IMR-90 (cell line): ENCODE measurements around the gene KRTAP10-5. TPM values are rescaled to one million over a fixed set of nuclear protein-coding genes. Genes with fewer than 3 reads are reported as not detected.

Experiments
- ATAC-seq: fragments of 200-7000 bp; cut with Tn5 transposase; 2 replicates; pipeline ENCODE4 v1.9.1; 2020; ENCODE audit warnings: low read depth, mild to moderate bottlenecking, moderate library complexity
- BruUV-seq: library from RNA; stranded (reverse); fragments of 400-500 nt; replicated peaks from 2 replicates; lab custom pipeline; 2021; lab: Mats Ljungman, UMichigan
- CTCF ChIA-PET: fragments of 300-600 bp; formaldehyde crosslinking; extraction: SDS; loops from one replicate; lab custom pipeline; 2021; ENCODE audit warnings: antibody characterized with exemption; lab: Yijun Ruan, JAX
- POLR2A ChIA-PET: fragments of 300-600 bp; sonication (Branson Sonifier 250); formaldehyde crosslinking; loops from one replicate; lab custom pipeline; 2022; ENCODE audit warnings: antibody characterized with exemption; ENCODE audit not compliant: unreplicated experiment; lab: Charles Lee
- DNase-seq: peaks from one replicate; pipeline ENCODE4 v3.0.0; 2013
- H2AFZ ChIP-seq: replicated peaks from 2 replicates; pipeline ENCODE3; 2013; ENCODE audit warnings: low read length, mild to moderate bottlenecking; ENCODE audit not compliant: poor library complexity
- H2AK5ac ChIP-seq: 2 replicates; pipeline ENCODE4 v1.6.1; 2013; ENCODE audit warnings: low read depth, low read length, inconsistent platforms
- H2AK9ac ChIP-seq: replicated peaks from 2 replicates; pipeline ENCODE3; 2013; ENCODE audit warnings: mild to moderate bottlenecking, low read depth, low read length, moderate library complexity; ENCODE audit not compliant: poor library complexity
- H2BK120ac ChIP-seq: 2 replicates; pipeline ENCODE4 v1.6.1; 2013; ENCODE audit warnings: low read depth, low read length, inconsistent platforms
- H2BK15ac ChIP-seq: 3 replicates; pipeline ENCODE4 v1.6.1; 2013; ENCODE audit warnings: low read depth, low read length, inconsistent platforms
- H2BK20ac ChIP-seq: 2 replicates; pipeline ENCODE4 v1.6.1; 2013; ENCODE audit warnings: low read depth, mild to moderate bottlenecking, inconsistent platforms, low read length, moderate library complexity
- H2BK5ac ChIP-seq: 2 replicates; pipeline ENCODE4 v1.6.1; 2013; ENCODE audit warnings: mild to moderate bottlenecking, low read depth, low read length, inconsistent platforms; ENCODE audit not compliant: poor library complexity, severe bottlenecking
- H3K14ac ChIP-seq: replicated peaks from 2 replicates; pipeline ENCODE4 v1.6.1; 2013; ENCODE audit warnings: low read depth, low read length, inconsistent platforms
- H3K18ac ChIP-seq: 2 replicates; pipeline ENCODE4 v1.6.1; 2013; ENCODE audit warnings: low read depth, low read length, control low read depth
- H3K23ac ChIP-seq: 2 replicates; pipeline ENCODE4 v1.6.1; 2013; ENCODE audit warnings: low read depth, low read length, inconsistent platforms
- H3K27ac ChIP-seq: 2 replicates; pipeline ENCODE4 v1.5.1; 2013; ENCODE audit warnings: mild to moderate bottlenecking, control low read depth, low read length; ENCODE audit not compliant: insufficient read depth
- H3K27me3 ChIP-seq: 2 replicates; pipeline ENCODE4 v1.6.1; 2013; ENCODE audit warnings: low read length; ENCODE audit not compliant: control insufficient read depth, insufficient read depth
- H3K36me3 ChIP-seq: 2 replicates; pipeline ENCODE4 v1.6.1; 2013; ENCODE audit warnings: low read length, mixed read lengths; ENCODE audit not compliant: control insufficient read depth, insufficient read depth
- H3K4ac ChIP-seq: 2 replicates; pipeline ENCODE4 v1.6.1; 2013; ENCODE audit warnings: low read depth, low read length, inconsistent platforms
- H3K4me1 ChIP-seq: 2 replicates; pipeline ENCODE4 v1.6.1; 2013; ENCODE audit warnings: low read length, mixed read lengths; ENCODE audit not compliant: control insufficient read depth, insufficient read depth
- H3K4me2 ChIP-seq: 2 replicates; pipeline ENCODE4 v1.6.1; 2013; ENCODE audit warnings: low read depth, mild to moderate bottlenecking, control low read depth, low read length, moderate library complexity
- H3K4me3 ChIP-seq: 2 replicates; pipeline ENCODE4 v1.5.1; 2013; ENCODE audit warnings: low read depth, mild to moderate bottlenecking, control low read depth, low read length, moderate library complexity; ENCODE audit not compliant: insufficient read depth
- H3K56ac ChIP-seq: 2 replicates; pipeline ENCODE4 v1.6.1; 2013; ENCODE audit warnings: low read length, inconsistent platforms; ENCODE audit not compliant: insufficient read depth; ENCODE audit errors: extremely low read depth
- H3K79me1 ChIP-seq, 2 experiments: 2 replicates each; pipeline ENCODE4 v1.6.1; 2013; ENCODE audit warnings: low read length in 2 of 2, inconsistent platforms in 1 of 2, low read depth in 1 of 2
- H3K9ac ChIP-seq: 2 replicates; pipeline ENCODE4 v1.6.1; 2013; ENCODE audit warnings: low read depth, low read length, control low read depth
- H3K9me1 ChIP-seq: 2 replicates; pipeline ENCODE4 v1.6.1; 2013; ENCODE audit warnings: low read length, inconsistent platforms; ENCODE audit not compliant: insufficient read depth
- H3K9me3 ChIP-seq: 2 replicates; pipeline ENCODE4 v1.6.1; 2013; ENCODE audit warnings: low read length; ENCODE audit not compliant: control insufficient read depth, insufficient read depth
- H4K20me1 ChIP-seq: 2 replicates; pipeline ENCODE4 v1.6.1; 2013; ENCODE audit warnings: low read length, inconsistent platforms; ENCODE audit not compliant: insufficient read depth
- H4K5ac ChIP-seq: 2 replicates; pipeline ENCODE4 v1.6.1; 2013; ENCODE audit warnings: mild to moderate bottlenecking, low read depth, low read length, control low read depth
- H4K8ac ChIP-seq, 2 experiments: 2 replicates each; pipeline ENCODE4 v1.6.1; 2013; ENCODE audit warnings: low read depth in 2 of 2, low read length in 2 of 2, control low read depth in 1 of 2, inconsistent platforms in 1 of 2
- H4K91ac ChIP-seq: 2 replicates; pipeline ENCODE4 v1.6.1; 2013; ENCODE audit warnings: low read depth, low read length, inconsistent platforms; ENCODE audit not compliant: insufficient read depth
- CHD1 ChIP-seq: IDR thresholded peaks from 2 replicates; pipeline ENCODE4 v1.6.1; 2012; ENCODE audit warnings: low read depth, low read length, improper control_type of control experiment
- ELK1 ChIP-seq: fragments of 150-350 bp; IDR thresholded peaks from 2 replicates; pipeline ENCODE4 v1.6.1; 2016; ENCODE audit warnings: low read depth, mild to moderate bottlenecking, low read length, moderate library complexity, borderline replicate concordance
- FOS ChIP-seq: fragments of 150-350 bp; IDR thresholded peaks from 2 replicates; pipeline ENCODE4 v1.6.1; 2016; ENCODE audit warnings: low read depth, low read length
- MAFK ChIP-seq: IDR thresholded peaks from 2 replicates; pipeline ENCODE4 v1.6.1; 2012; ENCODE audit warnings: low read depth, low read length, improper control_type of control experiment
- MAZ ChIP-seq: IDR thresholded peaks from 2 replicates; pipeline ENCODE4 v1.6.1; 2012; ENCODE audit warnings: low read depth, mild to moderate bottlenecking, low read length, improper control_type of control experiment, moderate library complexity, borderline replicate concordance
- MXI1 ChIP-seq: IDR thresholded peaks from 2 replicates; pipeline ENCODE4 v1.6.1; 2012; ENCODE audit warnings: low read depth, mild to moderate bottlenecking, low read length, moderate library complexity, borderline replicate concordance
- NFE2L2 ChIP-seq: fragments of 150-350 bp; IDR thresholded peaks from 2 replicates; pipeline ENCODE4 v1.6.1; 2016; ENCODE audit warnings: low read depth, mild to moderate bottlenecking, low read length
- POLR2A ChIP-seq: IDR thresholded peaks from 2 replicates; pipeline ENCODE4 v1.6.1; 2012; ENCODE audit warnings: mild to moderate bottlenecking, low read depth, low read length
- RAD21 ChIP-seq: IDR thresholded peaks from 2 replicates; pipeline ENCODE4 v1.6.1; 2012; ENCODE audit warnings: low read length, improper control_type of control experiment
- RCOR1 ChIP-seq: IDR thresholded peaks from 2 replicates; pipeline ENCODE4 v1.6.1; 2012; ENCODE audit warnings: mild to moderate bottlenecking, low read length, improper control_type of control experiment; ENCODE audit not compliant: insufficient replicate concordance
- WGBS, 2 experiments: methylation state at CpG; one replicate each; pipeline versions ENCODE4 v1.1.5 to v1.1.7; 2013; ENCODE audit warnings: missing lambda C conversion rate in 2 of 2; ENCODE audit not compliant: insufficient read length in 1 of 2; ENCODE audit errors: extremely low coverage in 2 of 2; 5-methylcytosine and 5-hydroxymethylcytosine counted together
- dilution Hi-C: fragments of 300-500 bp; cut with HindIII; formaldehyde crosslinking; loops from one replicate; pipeline ENCODE4 v1.14.3; 2018; ENCODE audit warnings: low sequenced_read_pairs; ENCODE audit not compliant: unreplicated experiment
- in situ Hi-C: fragments of 300-500 bp; cut with MboI; formaldehyde crosslinking; loops from 3 replicates; pipeline ENCODE4 v1.14.3; 2019; ENCODE audit warnings: low sequenced_read_pairs, inconsistent platforms, mixed read lengths
- intact Hi-C: fragments of 100-400 bp; cut with micrococcal nuclease; formaldehyde crosslinking; loops from 2 replicates; pipeline ENCODE4 v1.10.0; 2022
- polyA plus RNA-seq, 3 experiments: library from polyadenylated mRNA; depleted of rRNA; stranded (reverse); fragments of >200 nt; gene quantifications; 2 replicates each; pipeline ENCODE4 v1.2.3, GENCODE V29; 2012; ENCODE audit warnings: low replicate concordance in 1 of 3
- total RNA-seq: library from RNA; depleted of rRNA; stranded (reverse); fragments of >200 nt; gene quantifications from 2 replicates; pipeline ENCODE4 v1.2.3, GENCODE V29; 2012

KRTAP10-5 gene
- total and polyA plus RNA-seq, 2 of the 4 experiments (the other 2 are of a cell fraction), result not detected

GRCh38 chr21:44598061-44598460, 17.7 kb upstream of the KRTAP10-5 start:
- dilution Hi-C loops (no loop called here), in situ Hi-C loops (no loop called here), intact Hi-C loops (no loop called here)
- no TSS peak for BruUV-seq
- Histone ChIP-seq H3K36me3 (no peaks in the 10 kb centered on the region), H3K79me1 (no peaks in the 10 kb centered on the region), H4K20me1 (no peaks in the 10 kb centered on the region), H3K4me3 (no peak overlapping the region), H2AK9ac (no peak overlapping the region), H3K27ac (no peak overlapping the region), H3K4me2 (no peak overlapping the region), H3K9me3 (no peaks in the 10 kb centered on the region), H3K56ac (no peak overlapping the region), H3K18ac (no peak overlapping the region), H2BK5ac (no peak overlapping the region), H4K8ac (no peak overlapping the region), H2AFZ (no peak overlapping the region), H3K9me1 (no peaks in the 10 kb centered on the region), H2BK15ac (no peak overlapping the region), H3K27me3 (peaks cover 2% of the 10 kb centered on the region; the same call in 1 of the 2 replicates), H2AK5ac (no peak overlapping the region), H3K23ac (no peak overlapping the region), H4K91ac (no peak overlapping the region), H2BK120ac (no peak overlapping the region), H4K5ac (no peak overlapping the region), H3K9ac (no peak overlapping the region), H3K4me1 (no peaks in the 10 kb centered on the region), H2BK20ac (no peak overlapping the region), H3K14ac (no peak overlapping the region), H3K4ac (no peak overlapping the region)
- DNase-seq, result no peak
- WGBS, 2 experiments, result 33% methylated on average over 1 of the region's 11 CpGs; no CpG with 5 or more reads in 1 of the 2 experiments
- ChIA-PET POLR2A (no interaction called here), CTCF (no interaction called here)
- no peak for ATAC-seq
- TF ChIP-seq CHD1 (no peak), MAZ (no peak), RAD21 (no peak), MAFK (no peak), POLR2A (no peak), FOS (no peak), RCOR1 (no peak), NFE2L2 (no peak), ELK1 (no peak), MXI1 (no peak)
